Psoas muscle (tissue), 8 donors: Measurements from ENCODE around the gene HPCA. TPM values are rescaled to one million over a fixed set of nuclear protein-coding genes. Genes with fewer than 3 reads are reported as not detected.

ENCODE experiments used
- ATAC-seq, 4 donors: fragments of 200-7000 bp; cut with Tn5 transposase; one replicate each; pipeline ENCODE4 v1.9.1; 2020; ENCODE audit warnings: moderate library complexity in 3 of 4, mild to moderate bottlenecking in 2 of 4
- DNase-seq, 2 donors: peaks; one replicate each; pipeline ENCODE4 v3.0.0-alpha.2; 2020
- H3K27ac ChIP-seq: fragments of 200-600 bp; one replicate; pipeline ENCODE4 v1.8.0; 2022
- H3K27me3 ChIP-seq, 3 donors: fragments of 200-600 bp in 1 of 3; one replicate each; pipeline versions ENCODE4 v1.6.1 to v1.8.0; 2013 to 2022; ENCODE audit warnings: low read length in 2 of 3, mild to moderate bottlenecking in 2 of 3, moderate library complexity in 1 of 3; ENCODE audit not compliant: insufficient read depth in 3 of 3
- H3K36me3 ChIP-seq, 2 donors: fragments of 200-600 bp in 1 of 2; one replicate each; pipeline versions ENCODE4 v1.6.1 to v1.8.0; 2013 to 2022; ENCODE audit warnings: low read depth in 1 of 2, mild to moderate bottlenecking in 1 of 2, moderate library complexity in 1 of 2; ENCODE audit not compliant: insufficient read depth in 1 of 2
- H3K4me1 ChIP-seq: fragments of 200-600 bp; one replicate; pipeline ENCODE4 v1.8.0; 2022
- H3K4me3 ChIP-seq: fragments of 200-600 bp; one replicate; pipeline ENCODE4 v1.8.0; 2022; ENCODE audit warnings: mild to moderate bottlenecking
- H3K9me3 ChIP-seq: fragments of 200-600 bp; one replicate; pipeline ENCODE4 v1.8.0; 2022
- WGBS, 3 donors: extraction: QIAGEN DNeasy Blood & Tissue Kit; methylation state at CpG; one replicate each; pipeline versions ENCODE4 v1.1.6 to v1.1.7; 2013; 5-methylcytosine and 5-hydroxymethylcytosine counted together
- intact Hi-C, 2 donors: fragments of 100-400 bp; cut with DNase I; formaldehyde crosslinking; loops; one replicate each; pipeline versions ENCODE4 v1.11.0 to v1.14.2; 2022
- polyA plus RNA-seq, 3 donors: library from polyadenylated mRNA; stranded (reverse); fragments of 200-250 nt; gene quantifications; one replicate each; pipeline ENCODE4 v1.2.3, GENCODE V29; 2013
- total RNA-seq, 4 donors: library from RNA; stranded (reverse); fragmentation: NEBNext Ultra II Directional in 2 of 4; extraction: Animal tissue kit (Norgen Biotek cat#: 25700) in 2 of 4; gene quantifications; one replicate each; pipeline versions ENCODE4 v1.2.1 to v1.2.4, GENCODE V29; 2021 to 2023
- TF ChIP-seq, protein P1 (sequence below): fragments of 200-600 bp; IDR thresholded peaks from one replicate; pipeline ENCODE4 v1.8.0; 2022; ENCODE audit warnings: antibody characterized with exemption
- donor health status: healthy with polysubstance abuse.
- donor health status: DM: no; HTN: no; CAD: no; lungs with moderate emphysema.
- donor health status: Bipolar disorder and iron deficiency.
- donor health status: healthy.
- donor health status: DM: yes; HTN: yes; CAD: no.
- donor health status: DM: no; HTN: no; CAD: no.
- donor health status: DM: no; HTN: no; CAD: no.
- donor health status: DM: yes; HTN: yes; CAD: no.

Gene HPCA
- total and polyA plus RNA-seq, 7 donors: 0.22 TPM; not detected in 6

DNA sequence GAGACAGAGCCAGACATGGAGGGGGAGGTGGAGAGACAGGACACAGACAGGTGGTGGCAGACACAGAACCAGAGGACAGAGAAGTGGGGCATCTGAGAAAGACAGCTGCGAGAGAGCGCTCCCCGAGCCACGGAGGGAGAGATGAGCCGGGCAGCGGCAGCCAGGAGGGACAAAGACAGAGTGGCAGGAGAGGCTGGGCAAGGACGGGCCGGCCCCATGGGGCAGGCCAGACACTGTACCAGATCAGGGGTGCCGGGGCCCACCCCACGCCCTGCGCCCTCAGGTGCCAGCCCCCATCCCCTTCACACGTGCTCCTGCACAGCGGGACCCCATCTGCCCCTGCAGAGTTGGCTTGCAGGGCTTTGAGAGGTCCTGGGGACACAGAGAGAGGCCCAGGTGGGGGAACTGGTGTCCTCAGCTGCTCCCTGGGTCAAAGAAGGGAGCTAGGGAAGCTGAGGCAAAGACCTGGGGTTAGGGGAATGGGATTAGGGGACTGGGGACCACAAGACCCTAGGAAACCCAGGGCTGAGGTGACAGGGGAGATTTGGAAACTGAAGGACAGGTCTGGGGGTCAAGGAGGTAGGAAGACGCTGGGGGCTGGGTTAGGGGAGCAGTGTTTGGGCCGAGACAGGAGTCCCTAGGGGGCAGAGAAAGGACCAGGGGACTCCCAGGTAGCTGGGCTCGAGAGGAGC, 16.2 kb upstream of the HPCA start:
- DNase-seq (no peak), ATAC-seq (peak; percentile 52 to 81 (median 68))
- peak overlapping the region; percentile 63 for H3K4me3 ChIP-seq
- intact Hi-C loops: loop anchor here (1.0 to 5.0 kb wide), 4 partner anchors 43 to 218 kb away; partner anchors contain the start of genes S100PBP (in 1 of the 2) and YARS1 (in 1 of the 2)
- H3K36me3 ChIP-seq: no peaks in the 10 kb centered on the region
- TF ChIP-seq, protein P1, sequence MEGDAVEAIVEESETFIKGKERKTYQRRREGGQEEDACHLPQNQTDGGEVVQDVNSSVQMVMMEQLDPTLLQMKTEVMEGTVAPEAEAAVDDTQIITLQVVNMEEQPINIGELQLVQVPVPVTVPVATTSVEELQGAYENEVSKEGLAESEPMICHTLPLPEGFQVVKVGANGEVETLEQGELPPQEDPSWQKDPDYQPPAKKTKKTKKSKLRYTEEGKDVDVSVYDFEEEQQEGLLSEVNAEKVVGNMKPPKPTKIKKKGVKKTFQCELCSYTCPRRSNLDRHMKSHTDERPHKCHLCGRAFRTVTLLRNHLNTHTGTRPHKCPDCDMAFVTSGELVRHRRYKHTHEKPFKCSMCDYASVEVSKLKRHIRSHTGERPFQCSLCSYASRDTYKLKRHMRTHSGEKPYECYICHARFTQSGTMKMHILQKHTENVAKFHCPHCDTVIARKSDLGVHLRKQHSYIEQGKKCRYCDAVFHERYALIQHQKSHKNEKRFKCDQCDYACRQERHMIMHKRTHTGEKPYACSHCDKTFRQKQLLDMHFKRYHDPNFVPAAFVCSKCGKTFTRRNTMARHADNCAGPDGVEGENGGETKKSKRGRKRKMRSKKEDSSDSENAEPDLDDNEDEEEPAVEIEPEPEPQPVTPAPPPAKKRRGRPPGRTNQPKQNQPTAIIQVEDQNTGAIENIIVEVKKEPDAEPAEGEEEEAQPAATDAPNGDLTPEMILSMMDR: no peak
- H3K27me3 ChIP-seq: no peaks in the 10 kb centered on the region
- H3K4me1 ChIP-seq: peaks cover 14% of the 10 kb centered on the region
- H3K27ac ChIP-seq: peak overlapping the region; percentile 69
- no peaks in the 10 kb centered on the region for H3K9me3 ChIP-seq
- 16 to 25% (median 22%) methylated on average over 11 to 16 of the region's 16 CpGs for WGBS, 3 donors

DNA sequence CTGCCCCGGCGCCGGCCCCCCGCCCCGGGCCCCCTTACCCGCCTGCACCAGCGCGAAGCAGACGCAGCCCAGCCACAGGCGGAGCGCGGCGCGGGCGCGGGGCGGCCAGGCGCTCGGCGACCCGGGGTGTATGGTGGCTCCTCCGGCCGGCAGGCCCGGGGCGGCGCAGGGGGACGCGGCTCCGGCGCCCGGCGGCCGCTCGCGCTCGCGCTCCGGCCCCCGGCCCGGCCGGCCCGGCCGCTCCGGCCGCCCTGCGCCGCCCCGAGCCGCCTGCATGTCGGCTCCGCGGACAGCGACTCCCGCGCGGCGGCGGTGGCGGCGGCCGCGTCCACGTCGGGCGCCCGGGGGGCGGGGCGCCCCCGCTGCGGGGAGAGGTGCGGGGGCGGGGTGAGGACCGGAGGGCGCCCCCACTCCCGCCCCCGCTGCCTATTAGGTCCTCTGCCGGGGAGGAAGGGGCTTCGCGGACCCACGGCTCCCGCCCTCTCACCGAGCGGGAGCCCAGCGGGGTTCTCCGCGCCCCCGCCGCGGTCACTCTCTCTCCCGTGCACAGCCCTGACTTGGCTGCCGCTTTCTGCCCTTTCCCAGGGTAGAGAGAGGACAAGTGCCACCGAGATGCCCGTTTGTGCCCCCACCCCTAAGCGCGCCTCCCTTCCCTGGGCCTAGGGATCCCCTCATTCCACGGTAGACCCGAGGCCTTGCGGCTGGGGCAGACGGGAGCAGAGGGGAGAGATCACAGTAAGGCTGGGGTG, 15.5 kb upstream of the HPCA start, which contains the start of gene FNDC5:
TSS of gene FNDC5 (minus strand) at position 298 of the 749 bp plus-strand sequence.
- no peaks in the 10 kb centered on the region for H3K9me3 ChIP-seq
- no peaks in the 10 kb centered on the region for H3K36me3 ChIP-seq
- WGBS, 3 donors: 2 to 4% (median 3%) methylated on average over 23 to 99 of the region's 99 CpGs
- DNase-seq: no peak
- H3K4me1 ChIP-seq: peaks cover 9% of the 10 kb centered on the region
- peak within 1 kb of the TSS; percentile 69 for H3K27ac ChIP-seq
- peak; percentile 28 to 69 (median 63) for ATAC-seq
- TF ChIP-seq, protein P1: no peak
- intact Hi-C loops: loop anchor here (1.0 to 5.0 kb wide), 4 partner anchors 43 to 218 kb away; partner anchors contain the start of genes S100PBP (in 1 of the 2) and YARS1 (in 1 of the 2)
- no peaks in the 10 kb centered on the region for H3K27me3 ChIP-seq
- peak within 1 kb of the TSS; percentile 63 for H3K4me3 ChIP-seq

DNA sequence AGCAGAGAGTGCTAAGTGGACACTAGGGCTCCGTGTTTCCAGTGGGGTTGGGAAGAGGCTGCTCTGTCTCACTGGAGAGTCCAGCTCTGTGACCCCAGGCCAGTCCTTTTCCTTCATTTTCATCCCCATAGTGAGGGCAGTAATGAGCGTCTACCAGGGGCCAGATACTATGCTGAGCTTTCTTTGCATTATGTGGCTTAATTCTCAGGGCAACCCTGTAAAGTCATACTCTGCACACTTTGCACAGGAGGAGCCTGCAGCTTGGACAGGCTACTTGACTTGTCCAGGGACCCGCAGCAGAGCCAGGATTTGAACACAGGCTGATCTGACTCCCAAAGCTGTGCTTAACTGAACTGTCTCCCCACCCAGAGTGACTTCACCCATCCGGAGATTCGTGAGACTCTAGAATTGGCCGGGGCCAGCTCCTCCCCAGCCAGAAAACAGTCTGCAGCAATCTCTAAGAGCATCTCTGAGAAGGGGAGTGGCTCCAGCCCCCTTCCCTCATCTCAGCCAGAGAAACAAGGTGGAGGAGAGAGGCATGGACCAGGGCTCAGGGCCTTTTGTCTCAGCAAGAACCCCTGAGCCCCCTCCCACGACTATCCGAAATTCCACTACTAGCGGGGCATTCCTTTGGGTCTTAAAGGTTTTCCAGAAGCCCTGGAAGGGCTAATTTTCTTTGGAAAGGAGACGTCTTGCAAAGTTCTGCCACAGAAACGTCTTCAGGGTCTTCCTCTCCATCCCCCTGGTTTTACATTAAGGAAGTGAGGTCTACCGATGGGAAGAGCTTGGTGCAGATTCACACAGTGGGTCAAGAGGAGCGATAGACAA, 14.7 kb upstream of the HPCA start:
- intact Hi-C loops: loop anchor here (5.0 kb wide), 3 partner anchors 44 to 159 kb away; partner anchors contain the start of genes S100PBP (in 1 of the 2) and YARS1 (in 1 of the 2)
- H3K9me3 ChIP-seq: no peaks in the 10 kb centered on the region
- no peaks in the 10 kb centered on the region for H3K36me3 ChIP-seq
- 42 to 54% (median 48%) methylated on average over 13 of the region's 13 CpGs for WGBS, 3 donors
- no peaks in the 10 kb centered on the region for H3K27me3 ChIP-seq
- ATAC-seq: peak in 1 of 4 donors; percentile 13
- TF ChIP-seq, protein P1: no peak
- no peak overlapping the region for H3K27ac ChIP-seq
- H3K4me1 ChIP-seq: peaks cover 5% of the 10 kb centered on the region
- peak overlapping the region; percentile 62 for H3K4me3 ChIP-seq
- no peak for DNase-seq

DNA sequence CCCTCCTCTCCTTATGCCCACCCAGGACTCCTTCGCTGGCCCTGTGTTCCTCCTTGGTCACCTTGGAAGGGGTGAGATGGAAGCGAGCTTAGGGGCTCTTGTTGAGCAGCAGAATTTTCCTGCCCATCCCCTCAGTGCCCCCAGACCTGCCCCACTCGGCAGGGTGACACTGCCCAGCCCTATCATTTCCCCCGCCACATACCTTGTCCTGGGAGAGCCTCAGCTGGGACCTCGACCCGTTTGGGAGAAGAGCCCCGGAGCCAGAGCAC, 14.2 kb upstream of the HPCA start:
- Histone ChIP-seq H3K4me1 (peaks cover 5% of the 10 kb centered on the region), H3K4me3 (peak overlapping the region; percentile 62), H3K27ac (no peak overlapping the region), H3K36me3 (no peaks in the 10 kb centered on the region), H3K9me3 (no peaks in the 10 kb centered on the region), H3K27me3 (no peaks in the 10 kb centered on the region)
- ATAC-seq: no peak
- WGBS, 3 donors: 46 to 57% (median 47%) methylated on average over 7 of the region's 7 CpGs
- no peak for DNase-seq
- intact Hi-C loops: loop anchor here (5.0 kb wide), 3 partner anchors 45 to 160 kb away; partner anchors contain the start of genes S100PBP (in 1 of the 2) and YARS1 (in 1 of the 2)
- TF ChIP-seq, protein P1: no peak
